Neural cell (in vitro differentiated cells): ENCODE results near the gene MRTFA.

Source experiments
- EP300 ChIP-seq: fragments of 450-650 bp; conservative IDR thresholded peaks from 2 replicates; pipeline ENCODE4 v1.6.1; 2014; ENCODE audit warnings: antibody characterized with exemption, mild to moderate bottlenecking, moderate library complexity; ENCODE audit not compliant: poor library complexity, severe bottlenecking
- TF ChIP-seq, protein P1 (sequence below): fragments of 450-650 bp; IDR thresholded peaks from 2 replicates; pipeline ENCODE4 v1.5.1; 2014; ENCODE audit warnings: antibody characterized with exemption, mild to moderate bottlenecking, moderate library complexity; ENCODE audit not compliant: poor library complexity, severe bottlenecking

DNA sequence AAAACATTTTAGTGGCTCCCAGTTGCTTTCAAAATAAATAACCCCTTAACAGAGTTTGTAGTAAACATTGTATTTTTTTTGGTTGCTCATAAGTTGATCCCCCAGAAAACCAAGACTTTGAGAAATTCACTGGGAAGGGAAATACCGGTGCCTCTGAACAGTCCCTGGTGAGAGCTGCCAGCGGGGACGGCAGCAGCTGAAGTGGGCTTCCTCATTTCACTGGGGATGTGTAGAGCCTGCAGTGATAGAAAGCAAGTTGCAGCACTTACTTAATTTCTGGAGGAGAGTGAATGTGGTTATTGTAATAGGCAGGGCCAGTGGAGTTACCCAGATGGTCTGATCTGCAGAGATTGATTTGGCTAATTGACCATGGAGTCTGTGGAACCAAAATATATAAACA, 24.2 kb upstream of the MRTFA start:
- TF ChIP-seq, protein P1, sequence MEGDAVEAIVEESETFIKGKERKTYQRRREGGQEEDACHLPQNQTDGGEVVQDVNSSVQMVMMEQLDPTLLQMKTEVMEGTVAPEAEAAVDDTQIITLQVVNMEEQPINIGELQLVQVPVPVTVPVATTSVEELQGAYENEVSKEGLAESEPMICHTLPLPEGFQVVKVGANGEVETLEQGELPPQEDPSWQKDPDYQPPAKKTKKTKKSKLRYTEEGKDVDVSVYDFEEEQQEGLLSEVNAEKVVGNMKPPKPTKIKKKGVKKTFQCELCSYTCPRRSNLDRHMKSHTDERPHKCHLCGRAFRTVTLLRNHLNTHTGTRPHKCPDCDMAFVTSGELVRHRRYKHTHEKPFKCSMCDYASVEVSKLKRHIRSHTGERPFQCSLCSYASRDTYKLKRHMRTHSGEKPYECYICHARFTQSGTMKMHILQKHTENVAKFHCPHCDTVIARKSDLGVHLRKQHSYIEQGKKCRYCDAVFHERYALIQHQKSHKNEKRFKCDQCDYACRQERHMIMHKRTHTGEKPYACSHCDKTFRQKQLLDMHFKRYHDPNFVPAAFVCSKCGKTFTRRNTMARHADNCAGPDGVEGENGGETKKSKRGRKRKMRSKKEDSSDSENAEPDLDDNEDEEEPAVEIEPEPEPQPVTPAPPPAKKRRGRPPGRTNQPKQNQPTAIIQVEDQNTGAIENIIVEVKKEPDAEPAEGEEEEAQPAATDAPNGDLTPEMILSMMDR: no peak
- no peak for TF ChIP-seq EP300
